Adrenal gland (tissue), 5 donors: ENCODE data around the gene RAB18.

Experiments
- POLR2A ChIP-seq, 2 donors: fragments of 450-650 bp; IDR thresholded peaks; one replicate each; pipeline ENCODE4 v1.6.1; 2017; ENCODE audit warnings: antibody characterized with exemption in 2 of 2, mild to moderate bottlenecking in 2 of 2, moderate library complexity in 1 of 2
- TF ChIP-seq, protein P1 (sequence below), 6 experiments: fragments of 450-650 bp in 4 of 6; fragments of 200-600 bp in 2 of 6; sonication (generic) in 1 of 6; IDR thresholded peaks; 1 replicate in 5 of 6; 2 replicates in 1 of 6; pipeline versions ENCODE4 v1.5.1 to v1.8.0; 2016 to 2021; ENCODE audit warnings: antibody characterized with exemption in 6 of 6, mild to moderate bottlenecking in 2 of 6, moderate library complexity in 1 of 6
- donor health status: DM: no; HTN: no; CAD: no.

DNA sequence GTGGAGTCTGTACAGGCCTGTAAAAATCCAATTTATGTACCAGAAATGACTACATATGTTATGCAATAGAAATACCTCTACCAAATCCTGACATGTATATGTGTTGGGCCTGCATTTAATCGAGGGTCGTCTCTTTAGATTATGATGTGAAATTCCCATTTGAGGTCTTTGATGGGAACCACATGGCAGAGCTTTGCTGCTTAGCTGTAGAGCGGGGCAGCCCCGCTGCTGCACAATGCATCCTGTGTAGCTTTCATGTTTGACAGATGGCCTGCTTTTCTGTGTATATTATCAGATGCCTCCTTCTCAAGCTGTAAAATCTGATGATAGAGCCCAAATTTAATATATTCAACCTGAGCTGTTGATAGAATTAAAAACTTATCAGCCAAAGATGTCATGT, 65.8 kb downstream of the RAB18 start:
- TF ChIP-seq, protein P1, sequence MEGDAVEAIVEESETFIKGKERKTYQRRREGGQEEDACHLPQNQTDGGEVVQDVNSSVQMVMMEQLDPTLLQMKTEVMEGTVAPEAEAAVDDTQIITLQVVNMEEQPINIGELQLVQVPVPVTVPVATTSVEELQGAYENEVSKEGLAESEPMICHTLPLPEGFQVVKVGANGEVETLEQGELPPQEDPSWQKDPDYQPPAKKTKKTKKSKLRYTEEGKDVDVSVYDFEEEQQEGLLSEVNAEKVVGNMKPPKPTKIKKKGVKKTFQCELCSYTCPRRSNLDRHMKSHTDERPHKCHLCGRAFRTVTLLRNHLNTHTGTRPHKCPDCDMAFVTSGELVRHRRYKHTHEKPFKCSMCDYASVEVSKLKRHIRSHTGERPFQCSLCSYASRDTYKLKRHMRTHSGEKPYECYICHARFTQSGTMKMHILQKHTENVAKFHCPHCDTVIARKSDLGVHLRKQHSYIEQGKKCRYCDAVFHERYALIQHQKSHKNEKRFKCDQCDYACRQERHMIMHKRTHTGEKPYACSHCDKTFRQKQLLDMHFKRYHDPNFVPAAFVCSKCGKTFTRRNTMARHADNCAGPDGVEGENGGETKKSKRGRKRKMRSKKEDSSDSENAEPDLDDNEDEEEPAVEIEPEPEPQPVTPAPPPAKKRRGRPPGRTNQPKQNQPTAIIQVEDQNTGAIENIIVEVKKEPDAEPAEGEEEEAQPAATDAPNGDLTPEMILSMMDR (IDR thresholded peaks at IDR 0.05) = no peak
- TF ChIP-seq POLR2A (IDR thresholded peaks at IDR 0.05) = no peak
